WTC11 (cell line): Measurements from ENCODE around the gene C1orf198. TPM values are rescaled to one million over a fixed set of nuclear protein-coding genes. Genes with fewer than 3 reads are reported as not detected.

Experiments
- ATAC-seq: fragments of 200-7000 bp; cut with Tn5 transposase; 2 replicates; pipeline ENCODE4 v1.10.0; 2021; ENCODE audit warnings: mild to moderate bottlenecking, moderate library complexity
- CTCF ChIA-PET: fragments of 300-600 bp; sonication (Branson Sonifier 250); formaldehyde crosslinking; loops from one replicate; lab custom pipeline; 2021; ENCODE audit warnings: antibody characterized with exemption; lab: Charles Lee
- POLR2A ChIA-PET: fragments of 350-600 bp; sonication (Branson Sonifier 250); formaldehyde crosslinking; loops from one replicate; lab custom pipeline; 2021; ENCODE audit warnings: antibody characterized with exemption; lab: Charles Lee
- DNase-seq: peaks from one replicate; pipeline ENCODE4 v3.0.0; 2021; ENCODE audit warnings: low spot score
- H3K27ac Mint-ChIP-seq: 2 replicates; pipeline ENCODE4 v1.8.0; 2021; ENCODE audit warnings: mixed read lengths
- H3K27me3 Mint-ChIP-seq: 2 replicates; pipeline ENCODE4 v1.8.0; 2021; ENCODE audit warnings: low read depth, mild to moderate bottlenecking, moderate library complexity, mixed read lengths
- H3K36me3 Mint-ChIP-seq: 2 replicates; pipeline ENCODE4 v1.8.0; 2021; ENCODE audit warnings: mixed read lengths
- H3K4me1 Mint-ChIP-seq: 2 replicates; pipeline ENCODE4 v1.8.0; 2022; ENCODE audit warnings: mixed read lengths
- H3K4me3 Mint-ChIP-seq: 2 replicates; pipeline ENCODE4 v1.8.0; 2021; ENCODE audit warnings: mild to moderate bottlenecking, moderate library complexity, mixed read lengths
- H3K9me3 Mint-ChIP-seq: 2 replicates; pipeline ENCODE4 v1.8.0; 2021; ENCODE audit warnings: mixed read lengths
- AFF4 ChIP-seq: sonication (generic); formaldehyde crosslinking; IDR thresholded peaks from 2 replicates; pipeline ENCODE4 v1.8.1; 2023; ENCODE audit warnings: mild to moderate bottlenecking, missing genetic modification reagents, borderline replicate concordance
- ATF1 ChIP-seq: sonication (generic); formaldehyde crosslinking; IDR thresholded peaks from 2 replicates; pipeline ENCODE4 v1.8.1; 2023; ENCODE audit warnings: mild to moderate bottlenecking, moderate library complexity, missing genetic modification reagents
- ATF3 ChIP-seq: sonication (generic); formaldehyde crosslinking; conservative IDR thresholded peaks from 2 replicates; pipeline ENCODE4 v1.8.1; 2022; ENCODE audit warnings: mild to moderate bottlenecking, missing genetic modification reagents
- ATF6 ChIP-seq: sonication (generic); formaldehyde crosslinking; IDR thresholded peaks from 2 replicates; pipeline ENCODE4 v1.8.1; 2023; ENCODE audit warnings: mild to moderate bottlenecking, missing genetic modification reagents
- CBFB ChIP-seq: sonication (generic); formaldehyde crosslinking; IDR thresholded peaks from 2 replicates; pipeline ENCODE4 v1.8.1; 2022; ENCODE audit warnings: mild to moderate bottlenecking, low read depth, missing genetic modification reagents
- CDX4 ChIP-seq: fragments of 250-450 bp; sonication (Bioruptor Pico); IDR thresholded peaks from 2 replicates; pipeline ENCODE4 v1.9.0; 2021; ENCODE audit warnings: moderate library complexity, mild to moderate bottlenecking, inconsistent platforms, borderline replicate concordance
- ESRRA ChIP-seq: sonication (generic); formaldehyde crosslinking; IDR thresholded peaks from 2 replicates; pipeline ENCODE4 v1.8.1; 2022; ENCODE audit warnings: mild to moderate bottlenecking, missing genetic modification reagents, borderline replicate concordance
- FOXP1 ChIP-seq: sonication (generic); formaldehyde crosslinking; IDR thresholded peaks from 2 replicates; pipeline ENCODE4 v1.8.0; 2022; ENCODE audit warnings: missing genetic modification reagents, mild to moderate bottlenecking, moderate library complexity, borderline replicate concordance
- MLX ChIP-seq: sonication (generic); formaldehyde crosslinking; IDR thresholded peaks from 2 replicates; pipeline ENCODE4 v1.8.1; 2023; ENCODE audit warnings: mild to moderate bottlenecking, missing genetic modification reagents, moderate library complexity
- NFE2L1 ChIP-seq: sonication (generic); formaldehyde crosslinking; IDR thresholded peaks from 2 replicates; pipeline ENCODE4 v1.8.1; 2023; ENCODE audit warnings: missing genetic modification reagents
- TEAD4 ChIP-seq: sonication (generic); formaldehyde crosslinking; IDR thresholded peaks from 2 replicates; pipeline ENCODE4 v1.8.0; 2022; ENCODE audit warnings: mild to moderate bottlenecking, missing genetic modification reagents
- USF1 ChIP-seq: sonication (generic); formaldehyde crosslinking; IDR thresholded peaks from 2 replicates; pipeline ENCODE4 v1.8.0; 2022; ENCODE audit warnings: mild to moderate bottlenecking, missing genetic modification reagents
- ZBTB43 ChIP-seq: sonication (generic); formaldehyde crosslinking; IDR thresholded peaks from 2 replicates; pipeline ENCODE4 v1.8.1; 2023; ENCODE audit warnings: mild to moderate bottlenecking, missing genetic modification reagents
- ZNF232 ChIP-seq: sonication (generic); formaldehyde crosslinking; IDR thresholded peaks from 2 replicates; pipeline ENCODE4 v1.8.0; 2022; ENCODE audit warnings: mild to moderate bottlenecking, missing genetic modification reagents
- ZNF416 ChIP-seq: fragments of 250-450 bp; sonication (Bioruptor Pico); IDR thresholded peaks from 2 replicates; pipeline ENCODE4 v1.9.0; 2021; ENCODE audit warnings: mild to moderate bottlenecking, inconsistent platforms
- ZNF671 ChIP-seq: fragments of 250-450 bp; sonication (Bioruptor Pico); IDR thresholded peaks from 2 replicates; pipeline ENCODE4 v1.8.0; 2021; ENCODE audit warnings: mild to moderate bottlenecking
- total RNA-seq: library from RNA; stranded (reverse); gene quantifications from 3 replicates; pipeline ENCODE4 v1.2.3, GENCODE V29; 2021

Gene C1orf198
- total RNA-seq, 1 experiment from 2014 or later = 26.9 TPM

GRCh38 chr1:230828421-230828820 is 39.9 kb downstream of the C1orf198 start (continued):
- TF ChIP-seq CDX4 (CRISPR knock-in tag) = no peak
- no peak for TF ChIP-seq ZNF232

GRCh38 chr1:230827801-230828200 is 40.5 kb downstream of the C1orf198 start:
- Mint-ChIP-seq H3K4me1 (no peaks in the 10 kb centered on the region), H3K27ac (no peak overlapping the region), H3K27me3 (no peaks in the 10 kb centered on the region; the same call in 1 of the 2 replicates), H3K4me3 (no peak overlapping the region), H3K9me3 (no peaks in the 10 kb centered on the region), H3K36me3 (no peaks in the 10 kb centered on the region)
- ATAC-seq (no peak), DNase-seq (no peak)
- CTCF ChIA-PET = no interaction called here
- POLR2A ChIA-PET = no interaction called here
- TF ChIP-seq ATF6 (CRISPR knock-in tag) (no peak), FOXP1 (no peak), NFE2L1 (no peak), ZNF671 (CRISPR knock-in tag) (no peak), ATF3 (CRISPR knock-in tag) (no peak), ESRRA (CRISPR knock-in tag) (no peak), USF1 (CRISPR knock-in tag) (no peak), ZBTB43 (CRISPR knock-in tag) (no peak), ZNF416 (CRISPR knock-in tag) (no peak), AFF4 (CRISPR knock-in tag) (no peak), ATF1 (CRISPR knock-in tag) (no peak), TEAD4 (CRISPR knock-in tag) (no peak), CBFB (no peak), MLX (no peak)
